HuH-7.5 (cell line): ENCODE data around the gene SMAD4.
"Not testable (repeated sequence)": the region's sequence is repeated elsewhere in the genome, so short reads cannot be mapped to it uniquely, and the experiment has no call there.

Experiments
- DNase-seq: peaks from one replicate; pipeline ENCODE4 v3.0.0; 2011; ENCODE audit warnings: low spot score

Gene SMAD4

DNA sequence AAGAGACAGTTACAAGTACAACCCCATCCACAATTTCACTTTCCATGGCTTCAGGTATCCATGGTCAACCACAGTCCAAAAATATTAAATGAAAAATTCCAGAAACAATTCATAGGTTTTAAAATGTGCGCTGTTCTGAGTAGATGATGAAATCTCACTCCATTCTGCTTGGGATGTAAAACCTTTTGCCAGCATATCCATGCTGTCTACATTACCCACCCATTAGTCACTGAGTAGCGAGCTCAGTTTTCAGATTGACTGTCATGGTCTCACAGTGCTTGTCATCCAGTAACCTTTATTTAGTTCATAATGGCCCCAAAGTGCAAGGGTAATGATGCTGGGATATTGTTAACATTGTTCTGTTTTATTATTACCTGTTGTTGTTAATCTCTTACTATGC lies 40.5 kb downstream of the SMAD4 start:
- no peak for DNase-seq

DNA sequence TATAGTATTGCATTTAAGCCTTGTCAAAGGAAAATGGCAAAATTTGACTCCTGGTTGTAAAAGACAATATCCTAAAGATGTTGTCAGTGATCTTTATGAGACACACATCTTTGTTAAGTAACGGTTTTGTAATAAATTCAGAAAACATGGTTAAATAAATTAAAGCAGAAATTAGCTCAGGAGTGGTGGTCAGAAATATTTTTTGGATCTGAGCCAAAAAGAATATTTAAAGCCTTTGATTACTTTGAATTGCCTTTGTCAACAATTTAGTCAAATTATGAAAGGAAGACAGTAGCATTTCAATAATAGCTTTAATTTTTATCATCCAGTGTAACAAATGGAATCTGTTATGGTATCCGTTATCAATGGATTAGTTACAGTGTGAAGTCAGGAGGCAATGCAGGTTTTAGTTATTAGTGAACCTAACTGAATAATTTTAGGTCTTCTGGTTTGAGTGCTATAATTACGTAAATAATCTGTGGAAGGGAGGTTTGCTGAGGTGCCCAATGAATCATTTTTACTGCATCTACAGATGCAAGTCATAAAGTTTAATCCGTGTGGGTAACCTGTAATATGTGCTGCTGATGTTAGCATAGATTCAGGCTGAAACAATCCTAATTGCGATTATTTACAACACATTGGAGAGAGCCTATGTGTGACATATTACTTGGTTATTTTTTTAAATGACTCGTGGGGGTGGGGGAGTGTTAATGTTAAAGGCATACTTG lies 42.7 kb downstream of the SMAD4 start:
- no peak for DNase-seq

DNA sequence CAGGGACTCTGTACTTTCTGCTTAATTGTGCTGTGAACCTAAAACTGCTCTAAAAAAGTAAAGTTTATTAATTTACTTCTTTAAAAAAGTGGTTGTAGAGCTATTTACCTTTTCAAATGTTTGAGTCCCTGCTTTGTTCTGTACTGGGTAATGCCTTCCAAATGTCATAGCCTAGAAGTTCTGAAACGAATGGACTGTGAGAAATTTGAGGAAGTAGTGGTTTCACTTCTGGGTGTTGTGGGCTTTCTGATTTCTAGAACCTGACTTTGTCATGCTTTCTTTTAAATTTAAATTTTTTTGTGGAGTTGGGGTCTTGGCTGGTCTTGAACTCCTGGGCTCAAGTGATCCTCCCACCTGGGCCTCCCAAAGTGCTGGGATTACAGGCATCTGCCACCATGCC lies 44.6 kb downstream of the SMAD4 start:
- no peak for DNase-seq

DNA sequence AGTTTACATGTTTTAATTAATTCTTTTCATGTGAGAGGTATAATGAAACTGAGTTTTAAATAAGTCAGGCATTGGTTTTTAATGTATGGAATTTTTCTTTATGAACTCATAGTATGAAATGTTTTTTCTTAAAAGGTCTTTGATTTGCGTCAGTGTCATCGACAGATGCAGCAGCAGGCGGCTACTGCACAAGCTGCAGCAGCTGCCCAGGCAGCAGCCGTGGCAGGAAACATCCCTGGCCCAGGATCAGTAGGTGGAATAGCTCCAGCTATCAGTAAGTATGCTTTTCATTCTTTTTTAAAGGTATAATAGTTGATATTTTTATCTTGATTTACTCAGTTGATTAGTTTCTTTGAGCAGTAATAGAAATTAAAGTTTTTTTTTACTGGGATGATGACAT lies 46.5 kb downstream of the SMAD4 start:
- DNase-seq = no peak

DNA sequence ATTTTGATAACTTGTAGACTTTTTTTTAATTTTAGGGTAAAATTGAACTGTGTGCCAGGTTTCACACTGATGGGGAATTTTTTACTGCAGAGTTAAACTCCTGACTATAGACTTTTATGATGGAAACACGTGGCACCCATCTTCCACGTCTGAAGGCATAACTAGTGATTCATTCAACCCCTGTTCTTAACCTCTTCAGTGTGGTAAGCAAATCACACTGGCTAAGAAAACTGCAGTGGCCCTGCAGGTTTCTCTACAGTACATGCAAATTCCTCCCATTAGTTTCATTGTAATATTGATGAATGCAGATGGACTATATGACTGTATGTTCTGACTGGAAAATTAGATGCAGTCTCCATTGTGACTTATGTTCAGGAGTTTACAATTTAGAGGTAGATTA lies 47.2 kb downstream of the SMAD4 start:
- no peak for DNase-seq

DNA sequence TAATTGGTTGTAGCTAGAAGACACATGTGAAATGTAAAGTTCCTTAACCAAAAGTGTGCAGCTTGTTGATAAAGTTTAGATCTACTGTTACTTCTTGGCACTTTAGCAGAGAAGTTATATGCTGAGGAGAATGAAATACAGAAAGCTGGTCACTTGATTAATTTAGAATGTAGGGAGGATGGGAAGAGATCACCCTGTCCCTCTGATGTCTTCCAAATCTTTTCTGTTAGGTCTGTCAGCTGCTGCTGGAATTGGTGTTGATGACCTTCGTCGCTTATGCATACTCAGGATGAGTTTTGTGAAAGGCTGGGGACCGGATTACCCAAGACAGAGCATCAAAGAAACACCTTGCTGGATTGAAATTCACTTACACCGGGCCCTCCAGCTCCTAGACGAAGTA lies 48.0 kb downstream of the SMAD4 start:
- no peak for DNase-seq

DNA sequence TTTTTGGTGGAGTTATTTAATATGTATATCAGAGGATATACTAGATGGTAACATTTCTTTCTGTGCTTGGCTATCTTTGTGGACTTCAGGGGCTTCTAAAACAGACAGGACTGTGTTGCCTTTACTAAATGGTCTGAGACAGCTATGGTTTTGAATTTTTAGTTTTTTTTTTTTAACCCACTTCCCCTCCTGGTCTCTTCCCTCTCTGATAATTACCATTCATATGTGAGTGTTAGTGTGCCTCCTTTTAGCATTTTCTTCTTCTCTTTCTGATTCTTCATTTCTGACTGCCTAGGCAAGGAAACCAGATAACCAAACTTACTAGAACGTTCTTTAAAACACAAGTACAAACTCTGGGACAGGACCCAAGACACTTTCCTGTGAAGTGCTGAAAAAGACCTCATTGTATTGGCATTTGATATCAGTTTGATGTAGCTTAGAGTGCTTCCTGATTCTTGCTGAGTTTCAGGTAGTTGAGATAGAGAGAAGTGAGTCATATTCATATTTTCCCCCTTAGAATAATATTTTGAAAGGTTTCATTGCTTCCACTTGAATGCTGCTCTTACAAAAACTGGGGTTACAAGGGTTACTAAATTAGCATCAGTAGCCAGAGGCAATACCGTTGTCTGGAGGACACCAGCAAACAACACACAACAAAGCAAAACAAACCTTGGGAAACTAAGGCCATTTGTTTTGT lies 52.7 kb downstream of the SMAD4 start:
- DNase-seq = no peak

DNA sequence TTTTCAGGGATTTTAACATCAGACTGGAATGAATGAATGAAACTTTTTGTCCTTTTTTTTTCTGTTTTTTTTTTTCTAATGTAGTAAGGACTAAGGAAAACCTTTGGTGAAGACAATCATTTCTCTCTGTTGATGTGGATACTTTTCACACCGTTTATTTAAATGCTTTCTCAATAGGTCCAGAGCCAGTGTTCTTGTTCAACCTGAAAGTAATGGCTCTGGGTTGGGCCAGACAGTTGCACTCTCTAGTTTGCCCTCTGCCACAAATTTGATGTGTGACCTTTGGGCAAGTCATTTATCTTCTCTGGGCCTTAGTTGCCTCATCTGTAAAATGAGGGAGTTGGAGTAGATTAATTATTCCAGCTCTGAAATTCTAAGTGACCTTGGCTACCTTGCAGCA lies 53.4 kb downstream of the SMAD4 start:
- DNase-seq = no peak

DNA sequence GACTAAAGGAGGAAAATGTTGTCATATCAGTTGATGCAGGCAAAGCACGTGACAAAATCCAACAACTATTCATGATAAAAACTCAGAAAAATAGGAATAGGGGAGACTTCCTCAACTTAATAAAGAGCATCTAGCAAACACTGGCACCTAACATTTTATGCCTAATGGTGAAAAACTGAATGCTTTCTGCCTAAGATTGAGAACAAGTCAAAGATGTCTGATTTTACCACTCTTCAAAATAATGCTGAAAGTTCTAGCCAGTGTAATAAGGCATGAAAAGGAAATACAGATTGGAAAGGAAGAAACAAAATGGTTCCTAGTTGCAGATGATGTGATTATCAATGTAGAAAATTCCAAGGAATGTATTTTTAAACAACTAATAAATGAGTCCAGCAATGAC lies 58.4 kb downstream of the SMAD4 start:
- DNase-seq = no peak

DNA sequence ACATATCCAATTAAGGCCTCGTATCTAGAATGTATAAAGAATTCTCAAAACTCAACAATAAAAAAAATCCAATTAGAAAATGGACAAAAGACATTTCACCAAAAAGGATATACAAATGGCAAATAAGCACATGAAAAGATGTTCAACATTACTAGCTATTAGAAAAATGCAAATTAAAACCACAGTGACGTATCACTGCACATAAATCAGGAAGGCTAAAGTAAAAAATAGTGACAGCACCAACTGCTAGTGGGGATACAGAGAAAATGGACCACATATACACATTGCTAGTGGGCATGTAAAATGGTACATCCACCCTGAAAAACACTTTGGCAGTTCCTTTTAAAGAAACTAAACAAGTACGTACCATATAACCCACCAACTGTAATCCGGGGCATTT lies 59.7 kb downstream of the SMAD4 start:
- no peak for DNase-seq

DNA sequence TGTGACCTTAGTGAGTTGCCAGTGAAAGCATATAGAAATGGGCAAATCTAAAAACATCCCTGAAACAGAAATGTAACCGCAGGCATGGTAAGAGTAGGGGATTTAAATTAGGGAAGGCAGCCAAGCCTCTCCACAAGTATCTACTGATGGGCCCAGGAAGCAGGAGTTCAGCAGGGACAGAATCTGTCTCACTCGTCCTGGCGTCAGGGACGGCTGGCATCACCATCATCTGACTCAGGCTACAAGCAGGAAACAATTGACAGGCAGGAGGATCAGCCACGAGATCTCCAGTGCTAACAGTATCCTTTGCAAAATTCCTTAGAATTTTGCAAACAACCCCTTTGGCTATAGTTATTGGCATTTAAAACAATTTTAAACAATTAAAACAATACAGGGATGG lies 61.3 kb downstream of the SMAD4 start:
- DNase-seq = no peak

DNA sequence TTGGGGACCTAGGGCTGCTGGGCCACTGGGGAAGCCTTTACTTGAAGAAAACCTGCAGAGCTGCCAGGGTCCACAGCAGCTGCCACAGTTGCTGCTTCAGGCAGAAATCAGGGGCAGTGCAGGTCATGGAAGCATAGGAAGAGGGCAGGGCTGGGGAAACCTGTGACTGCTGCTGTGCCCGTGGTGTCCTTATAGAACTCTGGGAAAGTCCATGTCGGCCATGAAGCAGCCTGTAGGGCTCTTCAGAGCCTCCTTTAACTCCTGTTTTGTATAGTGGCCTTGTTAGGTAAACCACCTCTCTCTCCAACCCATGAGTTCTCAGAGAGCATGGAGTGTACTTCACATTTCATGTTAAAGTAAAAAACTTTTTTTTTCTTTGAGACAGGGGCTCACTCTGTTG lies 62.1 kb downstream of the SMAD4 start:
- no peak for DNase-seq

DNA sequence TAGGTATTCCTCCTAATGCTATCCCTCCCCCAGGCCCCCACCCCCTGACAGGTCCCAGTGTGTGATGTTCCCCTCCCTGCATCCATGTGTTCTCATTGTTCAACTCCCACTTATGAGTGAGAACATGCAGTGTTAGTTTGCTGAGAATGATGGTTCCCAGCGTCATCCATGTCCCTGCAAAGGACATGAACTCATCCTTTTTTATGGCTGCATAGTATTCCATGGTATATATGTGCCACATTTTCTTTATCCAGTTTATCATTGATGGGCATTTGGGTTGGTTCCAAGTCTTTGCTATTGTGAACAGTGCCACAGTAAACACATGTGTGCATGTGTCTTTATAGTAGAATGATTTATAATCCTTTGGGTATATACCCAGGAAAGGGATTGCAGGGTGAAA lies 63.0 kb downstream of the SMAD4 start:
- not testable (repeated sequence) for DNase-seq

DNA sequence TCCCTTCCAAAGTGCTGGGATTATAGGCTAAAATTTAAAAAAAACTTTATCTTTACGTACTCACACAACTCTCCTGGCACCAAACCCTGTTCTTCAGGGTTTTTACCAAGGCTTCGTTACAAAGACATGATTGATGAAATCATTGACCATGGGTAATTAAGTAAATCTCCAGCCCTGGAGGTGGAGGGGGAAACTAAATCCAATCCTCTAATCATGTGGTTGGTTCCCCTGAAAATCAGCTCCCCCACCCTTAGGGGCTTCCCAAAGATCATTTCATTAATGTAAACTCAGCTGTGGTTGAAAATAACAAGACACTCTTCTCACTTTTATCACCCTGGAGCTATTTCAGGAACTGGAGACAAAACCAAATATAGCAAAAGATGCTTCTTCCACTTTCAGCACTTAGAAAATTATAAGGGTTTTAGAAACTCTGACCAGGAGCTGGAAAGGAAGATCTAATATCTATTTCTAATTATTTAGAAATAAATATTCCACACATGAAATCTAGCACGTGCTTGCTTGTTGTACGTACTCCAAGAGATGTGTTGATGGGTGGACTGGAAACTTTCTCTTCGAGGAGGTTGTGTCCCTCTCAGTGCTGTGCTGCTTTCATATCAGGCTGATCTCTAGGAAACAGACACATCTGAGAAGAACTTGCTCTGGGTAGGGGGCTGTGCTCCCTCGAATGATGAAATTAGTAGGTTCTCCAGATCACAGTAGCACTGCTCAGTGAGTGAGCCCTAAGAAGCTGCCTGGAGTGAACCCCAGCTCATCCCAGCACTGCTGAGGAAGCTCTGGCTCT lies 67.2 kb downstream of the SMAD4 start:
- no peak for DNase-seq

DNA sequence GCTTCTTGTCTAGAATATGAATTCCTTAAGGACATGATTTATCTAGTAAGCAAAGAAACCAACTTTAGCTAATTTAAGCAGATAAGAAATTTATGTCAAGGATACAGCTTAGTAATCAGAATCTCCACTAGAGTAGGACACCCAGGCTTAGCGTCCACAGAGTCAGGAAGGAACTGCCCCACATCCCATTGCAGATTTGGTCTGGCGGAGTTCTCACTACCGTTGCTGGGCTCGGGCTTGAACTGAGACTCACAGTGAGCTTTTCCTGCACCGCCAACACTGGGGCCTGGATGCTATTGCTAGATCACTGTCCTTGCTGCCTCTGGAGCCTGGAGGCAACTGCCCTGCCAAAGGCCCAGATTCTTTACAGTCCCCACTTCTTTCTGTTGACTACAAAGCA lies 68.1 kb downstream of the SMAD4 start:
- DNase-seq = no peak

DNA sequence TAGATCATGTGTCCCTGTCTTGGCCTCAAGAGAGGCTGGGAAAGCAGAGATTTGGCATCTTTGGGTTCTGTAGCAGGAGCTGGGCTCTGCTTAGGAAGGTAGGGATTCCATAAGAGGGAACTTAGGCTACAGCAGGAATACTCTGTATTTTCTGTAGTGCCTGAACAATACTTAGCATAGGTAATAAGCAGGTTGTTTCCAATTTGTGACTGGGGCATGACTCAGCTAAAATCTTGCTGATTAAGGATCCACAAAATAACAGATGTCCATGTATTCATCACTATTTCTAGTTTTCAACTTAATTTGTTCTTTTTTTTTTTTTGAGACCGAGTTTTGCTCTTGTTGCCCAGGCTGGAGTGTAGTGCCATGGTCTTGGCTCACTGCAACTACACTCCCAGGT lies 68.5 kb downstream of the SMAD4 start:
- DNase-seq = no peak

DNA sequence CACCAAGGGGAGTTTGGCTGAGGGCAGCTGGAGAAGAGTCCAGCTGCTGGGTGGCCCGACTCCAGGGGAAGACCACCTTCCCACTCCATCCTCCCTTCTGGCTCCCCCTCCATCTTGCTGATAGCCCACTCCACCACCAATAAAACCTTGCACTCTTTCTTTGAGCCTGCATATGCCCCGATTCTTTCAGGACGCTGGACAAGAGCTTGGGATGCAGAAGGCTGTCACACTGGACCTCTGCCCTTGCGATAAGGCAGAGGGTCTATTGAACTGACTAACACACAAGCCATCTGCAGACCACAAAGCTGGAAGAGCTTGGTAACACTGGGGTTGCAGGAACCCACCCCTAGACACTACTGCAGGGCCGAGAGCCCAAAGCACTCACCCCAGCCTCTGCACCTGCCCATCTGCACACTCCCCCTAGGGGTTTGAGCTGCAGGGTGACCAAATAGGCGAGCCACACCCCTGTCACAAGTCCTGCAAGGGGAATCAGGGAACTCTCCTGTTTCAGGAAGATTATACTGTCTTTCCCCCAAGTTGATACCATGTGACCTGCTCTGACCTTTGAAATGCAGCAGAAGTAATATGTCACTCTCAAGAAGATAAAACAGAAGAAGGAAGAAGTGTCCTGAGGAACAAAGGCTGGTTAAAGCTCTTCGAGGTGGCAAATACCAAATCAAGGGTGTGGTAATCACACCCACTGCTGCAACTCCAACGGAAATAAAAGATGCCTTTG lies 70.5 kb downstream of the SMAD4 start:
- no peak for DNase-seq

DNA sequence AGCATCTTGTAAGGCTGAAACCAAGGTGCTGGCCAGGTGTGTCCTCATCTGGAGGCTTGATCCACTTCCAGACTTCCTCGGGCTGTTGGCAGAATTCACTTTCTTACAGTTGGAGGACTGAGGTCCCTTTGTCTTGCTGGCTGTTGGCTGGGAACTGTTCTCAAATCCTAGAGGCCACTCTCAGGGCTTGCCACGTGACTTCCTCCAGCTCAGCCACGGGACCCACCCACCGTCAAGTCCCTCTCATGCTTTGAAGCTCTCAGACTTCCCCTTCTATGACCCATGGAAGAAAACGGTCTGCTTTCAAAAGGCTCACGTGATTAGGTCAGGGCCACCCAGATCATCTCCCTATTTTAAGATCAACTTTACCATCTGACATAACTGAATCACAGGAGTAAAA lies 77.1 kb downstream of the SMAD4 start:
- no peak for DNase-seq

DNA sequence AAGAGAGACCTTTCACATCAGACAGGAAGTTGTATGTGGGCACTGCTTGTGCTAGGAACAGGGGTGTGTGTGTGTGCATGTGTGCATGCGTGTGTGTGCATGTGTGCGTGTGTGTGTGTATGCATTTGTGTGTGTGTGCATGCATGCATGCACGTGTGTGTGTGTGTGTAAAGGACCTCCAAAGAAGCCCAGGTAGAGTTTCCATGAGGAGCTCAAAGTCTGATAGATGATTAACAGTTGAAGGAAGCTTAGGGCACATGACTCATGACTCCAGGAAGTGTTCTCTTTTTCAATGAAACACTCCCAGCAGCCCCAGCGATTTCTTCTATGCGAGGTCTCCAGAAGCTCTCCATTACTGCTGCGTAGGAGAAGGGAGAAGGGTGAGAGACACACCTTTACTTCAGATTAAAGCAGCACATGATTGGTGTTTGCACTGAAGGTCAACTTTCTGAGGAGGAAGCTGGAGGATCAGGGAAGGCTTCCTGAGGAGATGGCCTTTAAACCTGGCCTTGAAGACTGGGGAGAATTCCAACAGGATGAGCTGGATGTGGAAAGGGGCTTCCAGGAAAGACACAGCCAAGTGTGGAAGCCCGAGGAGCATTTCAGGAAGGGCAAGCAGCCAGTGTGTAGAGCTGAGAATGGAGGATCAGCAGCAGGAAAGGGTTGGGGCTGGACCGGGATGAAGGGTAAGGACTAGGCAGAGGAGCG lies 77.7 kb downstream of the SMAD4 start:
- no peak for DNase-seq

DNA sequence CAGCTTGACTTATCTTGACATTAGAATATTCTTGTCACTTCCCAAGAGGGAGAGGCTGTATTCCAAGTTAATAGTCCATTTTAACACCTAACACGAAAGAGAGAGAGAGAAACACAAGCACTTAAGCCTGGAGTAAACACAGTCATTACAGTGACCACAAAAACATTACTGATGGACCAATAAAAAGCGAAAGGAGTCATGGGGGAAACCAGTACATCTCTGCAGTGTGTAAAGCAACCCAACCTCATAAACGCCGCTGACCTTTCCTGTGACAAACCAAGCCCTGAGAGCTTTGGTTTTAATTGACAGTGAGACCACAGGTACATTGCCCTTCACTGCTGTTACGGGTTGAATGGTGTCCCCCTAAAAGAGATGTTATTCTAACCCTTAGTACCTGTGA lies 78.3 kb downstream of the SMAD4 start:
- no peak for DNase-seq

DNA sequence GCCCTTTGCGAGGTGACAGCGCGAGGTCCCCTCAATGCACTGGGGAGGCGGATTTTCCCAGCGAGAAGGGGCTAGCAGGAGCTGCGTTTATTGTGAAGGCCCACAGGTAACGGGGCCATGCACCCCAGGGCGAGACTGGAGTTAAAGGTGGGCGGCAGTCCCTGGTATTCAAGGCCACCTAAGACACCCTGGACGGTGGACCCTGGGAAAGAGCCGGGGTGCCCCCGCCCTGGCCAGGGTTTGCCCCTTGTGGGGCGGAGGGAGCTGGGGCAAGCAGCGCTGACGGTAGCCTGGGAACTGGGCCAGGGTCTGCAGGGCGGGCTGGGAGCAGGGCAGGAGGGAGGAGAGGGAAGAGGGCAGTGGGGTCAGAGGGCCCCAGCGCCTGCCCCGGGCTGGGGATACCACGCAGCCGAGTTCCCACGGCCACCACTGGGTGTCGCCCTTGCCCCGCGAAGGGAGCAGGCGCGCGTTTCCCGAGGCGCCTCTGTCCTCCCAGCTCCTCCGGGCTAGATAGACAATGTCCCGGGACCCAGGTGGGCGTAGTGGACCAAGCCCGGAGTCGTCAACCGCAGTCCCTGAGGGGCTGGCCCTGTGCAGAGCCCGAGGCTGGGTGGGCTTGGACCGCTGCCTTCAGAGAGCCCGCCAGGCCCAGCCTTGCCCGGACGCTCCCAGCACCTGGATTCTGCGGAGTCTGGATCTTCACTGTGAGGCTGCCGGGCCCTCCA lies 80.2 kb downstream of the SMAD4 start:
- DNase-seq = peak; percentile 78
